ENCODE measurements around the gene GIPR. TPM values are rescaled to one million over a fixed set of nuclear protein-coding genes. Genes with fewer than 3 reads are reported as not detected.

GIPR gene
- total and polyA plus RNA-seq, 2 of the 13 experiments (the other 11 are each of a cell fraction or from before 2014, with no cell fraction given) = 0.15 to 1.2 TPM

GRCh38 chr19:45641274-45642105 is 26.5 kb upstream of the GIPR start (continued):
- TF ChIP-seq, protein P1, sequence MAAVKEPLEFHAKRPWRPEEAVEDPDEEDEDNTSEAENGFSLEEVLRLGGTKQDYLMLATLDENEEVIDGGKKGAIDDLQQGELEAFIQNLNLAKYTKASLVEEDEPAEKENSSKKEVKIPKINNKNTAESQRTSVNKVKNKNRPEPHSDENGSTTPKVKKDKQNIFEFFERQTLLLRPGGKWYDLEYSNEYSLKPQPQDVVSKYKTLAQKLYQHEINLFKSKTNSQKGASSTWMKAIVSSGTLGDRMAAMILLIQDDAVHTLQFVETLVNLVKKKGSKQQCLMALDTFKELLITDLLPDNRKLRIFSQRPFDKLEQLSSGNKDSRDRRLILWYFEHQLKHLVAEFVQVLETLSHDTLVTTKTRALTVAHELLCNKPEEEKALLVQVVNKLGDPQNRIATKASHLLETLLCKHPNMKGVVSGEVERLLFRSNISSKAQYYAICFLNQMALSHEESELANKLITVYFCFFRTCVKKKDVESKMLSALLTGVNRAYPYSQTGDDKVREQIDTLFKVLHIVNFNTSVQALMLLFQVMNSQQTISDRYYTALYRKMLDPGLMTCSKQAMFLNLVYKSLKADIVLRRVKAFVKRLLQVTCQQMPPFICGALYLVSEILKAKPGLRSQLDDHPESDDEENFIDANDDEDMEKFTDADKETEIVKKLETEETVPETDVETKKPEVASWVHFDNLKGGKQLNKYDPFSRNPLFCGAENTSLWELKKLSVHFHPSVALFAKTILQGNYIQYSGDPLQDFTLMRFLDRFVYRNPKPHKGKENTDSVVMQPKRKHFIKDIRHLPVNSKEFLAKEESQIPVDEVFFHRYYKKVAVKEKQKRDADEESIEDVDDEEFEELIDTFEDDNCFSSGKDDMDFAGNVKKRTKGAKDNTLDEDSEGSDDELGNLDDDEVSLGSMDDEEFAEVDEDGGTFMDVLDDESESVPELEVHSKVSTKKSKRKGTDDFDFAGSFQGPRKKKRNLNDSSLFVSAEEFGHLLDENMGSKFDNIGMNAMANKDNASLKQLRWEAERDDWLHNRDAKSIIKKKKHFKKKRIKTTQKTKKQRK (IDR thresholded peaks at IDR 0.05; ENCODE audit: low read length) = no peak
- TF ChIP-seq REXO4 (CRISPR knock-in tag; IDR thresholded peaks at IDR 0.05; ENCODE audit: borderline replicate concordance) = no peak
- TF ChIP-seq EED (CRISPR knock-in tag; IDR thresholded peaks at IDR 0.05) = peak; percentile 9; the same call in 1 of the 2 replicates
- no peak for TF ChIP-seq ZNF432 (CRISPR knock-in tag; IDR thresholded peaks at IDR 0.05; ENCODE audit: borderline replicate concordance)
- TF ChIP-seq ZNF556 (CRISPR knock-in tag; IDR thresholded peaks at IDR 0.05; ENCODE audit: borderline replicate concordance) = peak; percentile 8; the same call in 1 of the 2 replicates
- peak; percentile 56; the same call in 1 of the 2 replicates for TF ChIP-seq ISX (CRISPR knock-in tag; conservative IDR thresholded peaks at IDR 0.05)
- TF ChIP-seq MAF1 (CRISPR knock-in tag; IDR thresholded peaks at IDR 0.05; ENCODE audit: borderline replicate concordance) = 0 out of 2 replicates have a peak, but pooled peaks have one; percentile 37
- TF ChIP-seq FOXC1 (CRISPR knock-in tag; IDR thresholded peaks at IDR 0.05; ENCODE audit: borderline replicate concordance) = 0 out of 2 replicates have a peak, but pooled peaks have one; percentile 50
- no peak for TF ChIP-seq BCL6 (CRISPR knock-in tag; IDR thresholded peaks at IDR 0.05)
- TF ChIP-seq KMT2B (CRISPR knock-in tag; IDR thresholded peaks at IDR 0.05) = 0 out of 2 replicates have a peak, but pooled peaks have one; percentile 4
- peak; percentile 45; the same call in 1 of the 2 replicates for TF ChIP-seq ZFX (CRISPR knock-in tag; IDR thresholded peaks at IDR 0.05; ENCODE audit: low read depth)
- TF ChIP-seq CHD4 (IDR thresholded peaks at IDR 0.05; ENCODE audit: borderline replicate concordance, low read length) = no peak
- TF ChIP-seq ZNF530 (CRISPR knock-in tag; IDR thresholded peaks at IDR 0.05; ENCODE audit: low read depth) = 0 out of 2 replicates have a peak, but pooled peaks have one; percentile 22
- no peak for TF ChIP-seq PCBP2 (optimal IDR thresholded peaks at IDR 0.05; ENCODE audit: low read depth, low read length, poor library complexity, severe bottlenecking)
- 0 out of 2 replicates have a peak, but pooled peaks have one; percentile 33 for TF ChIP-seq ZNF780A (CRISPR knock-in tag; IDR thresholded peaks at IDR 0.05)
- TF ChIP-seq GATAD2A (CRISPR knock-in tag; IDR thresholded peaks at IDR 0.05) = 0 out of 2 replicates have a peak, but pooled peaks have one; percentile 18
- no peak for TF ChIP-seq PRMT3 (CRISPR knock-in tag; IDR thresholded peaks at IDR 0.05; ENCODE audit: borderline replicate concordance, low read depth)
- TF ChIP-seq SRY (CRISPR knock-in tag; IDR thresholded peaks at IDR 0.05) = 0 out of 2 replicates have a peak, but pooled peaks have one; percentile 26
- TF ChIP-seq ZNF792 (CRISPR knock-in tag; IDR thresholded peaks at IDR 0.05) = no peak
- TF ChIP-seq DMAP1 (CRISPR knock-in tag; IDR thresholded peaks at IDR 0.05) = 0 out of 2 replicates have a peak, but pooled peaks have one; percentile 31
- no peak for TF ChIP-seq CHCHD3 (CRISPR knock-in tag; IDR thresholded peaks at IDR 0.05)
- TF ChIP-seq, protein P2, sequence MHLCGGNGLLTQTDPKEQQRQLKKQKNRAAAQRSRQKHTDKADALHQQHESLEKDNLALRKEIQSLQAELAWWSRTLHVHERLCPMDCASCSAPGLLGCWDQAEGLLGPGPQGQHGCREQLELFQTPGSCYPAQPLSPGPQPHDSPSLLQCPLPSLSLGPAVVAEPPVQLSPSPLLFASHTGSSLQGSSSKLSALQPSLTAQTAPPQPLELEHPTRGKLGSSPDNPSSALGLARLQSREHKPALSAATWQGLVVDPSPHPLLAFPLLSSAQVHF (CRISPR knock-in tag; IDR thresholded peaks at IDR 0.05) = no peak
